HL-60/S4 treated with phorbol 12-myristate 13-acetate at 8.2 ng/mL for 4 days and 3 days (cell line): ENCODE measurements around the gene ANKRD9.
"Not testable (repeated sequence)": the region's sequence is repeated elsewhere in the genome, so short reads cannot be mapped to it uniquely, and the experiment has no call there.

ENCODE experiments used
- in situ Hi-C: fragments of 300-500 bp; cut with MboI; formaldehyde crosslinking; loops from 2 replicates; pipeline ENCODE4 v1.15.0; 2022; ENCODE audit warnings: low sequenced_read_pairs

The ANKRD9 gene, protein sequence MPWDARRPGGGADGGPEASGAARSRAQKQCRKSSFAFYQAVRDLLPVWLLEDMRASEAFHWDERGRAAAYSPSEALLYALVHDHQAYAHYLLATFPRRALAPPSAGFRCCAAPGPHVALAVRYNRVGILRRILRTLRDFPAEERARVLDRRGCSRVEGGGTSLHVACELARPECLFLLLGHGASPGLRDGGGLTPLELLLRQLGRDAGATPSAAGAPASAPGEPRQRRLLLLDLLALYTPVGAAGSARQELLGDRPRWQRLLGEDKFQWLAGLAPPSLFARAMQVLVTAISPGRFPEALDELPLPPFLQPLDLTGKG

DNA sequence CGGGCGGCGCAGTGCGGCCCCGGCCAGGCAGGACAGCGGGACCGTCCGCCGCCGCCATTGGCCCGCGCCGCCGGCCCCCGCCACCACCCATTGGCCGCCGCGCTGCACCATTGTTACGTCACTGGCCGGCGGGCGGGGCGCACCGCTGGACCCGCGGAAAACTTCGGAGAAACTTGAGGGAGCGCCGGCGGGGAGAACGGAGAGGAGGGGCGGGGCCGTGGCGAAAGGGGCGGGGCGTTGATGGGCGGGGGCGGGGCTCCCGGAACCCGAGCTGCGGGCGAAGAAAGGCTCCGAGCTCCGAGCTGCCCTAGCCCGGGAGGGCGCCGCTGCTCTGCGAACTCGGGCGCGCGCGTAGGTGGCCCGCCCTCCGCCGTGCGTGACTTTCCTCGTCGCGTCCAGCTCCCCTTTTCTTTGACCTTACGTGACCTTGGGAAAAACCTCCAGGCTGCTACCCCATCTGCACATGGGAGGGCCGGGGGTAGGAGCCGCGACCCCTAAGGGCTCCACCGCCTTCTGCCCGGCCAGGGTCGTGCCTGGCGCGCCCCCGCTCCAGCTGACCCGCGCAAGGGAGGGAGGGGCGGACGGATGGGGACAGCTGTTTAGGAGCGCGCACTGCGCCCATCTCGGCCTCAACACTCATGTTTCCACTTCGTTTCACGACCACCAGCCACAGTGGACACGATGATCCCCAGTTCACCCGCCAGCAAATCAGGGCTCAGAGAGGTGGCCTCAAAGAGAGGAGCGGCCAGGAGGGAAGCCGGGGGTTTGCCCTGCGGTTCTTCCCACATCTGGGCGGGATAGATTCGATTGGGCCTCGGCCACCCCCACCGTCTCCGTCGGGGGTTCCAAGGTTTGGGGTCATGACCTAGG, at the start of gene ANKRD9:
TSS of gene ANKRD9 (minus strand) at position 31 of the 870 bp plus-strand sequence. CDS start 1,887 bp downstream, outside the sequence.
- in situ Hi-C loops: no loop called here

GRCh38 chr14:102558556-102558955, 49.0 kb upstream of the ANKRD9 start:
- in situ Hi-C loops: no loop called here

DNA sequence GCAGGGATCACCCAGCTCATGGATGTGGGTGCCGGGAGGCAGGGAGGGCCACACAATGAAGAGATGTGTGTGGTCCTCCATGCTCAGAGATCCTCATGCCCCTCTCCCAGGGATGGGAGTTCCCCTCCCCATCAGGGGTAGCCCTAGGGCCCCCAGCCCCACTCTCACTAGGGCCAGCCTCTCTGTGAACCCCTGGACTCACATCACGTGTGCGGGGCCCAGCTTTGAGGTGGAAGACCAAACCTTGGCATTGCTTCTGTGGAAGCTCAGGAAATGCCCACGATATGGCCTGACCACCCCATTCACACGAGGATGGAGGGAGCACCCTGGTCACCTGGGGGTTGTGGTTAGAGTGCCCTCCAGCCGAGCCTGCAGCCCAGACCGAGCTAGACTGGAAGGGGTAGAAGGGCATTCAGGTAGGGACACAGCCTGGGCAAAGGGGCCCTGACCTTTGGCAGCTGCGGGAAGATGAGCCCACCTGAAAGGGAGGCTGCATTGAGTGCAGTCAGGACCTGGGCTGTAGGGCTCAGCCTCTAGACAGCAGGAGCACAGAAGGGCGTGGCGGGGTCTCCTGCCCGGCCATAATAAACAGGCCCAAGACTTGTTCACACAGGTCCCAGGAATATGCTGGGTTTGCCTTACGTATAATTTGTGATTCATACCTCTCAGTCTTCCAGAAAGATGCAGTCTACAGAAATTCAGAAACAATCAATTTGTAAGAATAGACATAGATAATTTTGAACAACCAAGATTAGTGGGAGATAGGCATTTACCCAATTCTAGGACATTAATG, 48.1 kb upstream of the ANKRD9 start:
- in situ Hi-C loops: no loop called here

DNA sequence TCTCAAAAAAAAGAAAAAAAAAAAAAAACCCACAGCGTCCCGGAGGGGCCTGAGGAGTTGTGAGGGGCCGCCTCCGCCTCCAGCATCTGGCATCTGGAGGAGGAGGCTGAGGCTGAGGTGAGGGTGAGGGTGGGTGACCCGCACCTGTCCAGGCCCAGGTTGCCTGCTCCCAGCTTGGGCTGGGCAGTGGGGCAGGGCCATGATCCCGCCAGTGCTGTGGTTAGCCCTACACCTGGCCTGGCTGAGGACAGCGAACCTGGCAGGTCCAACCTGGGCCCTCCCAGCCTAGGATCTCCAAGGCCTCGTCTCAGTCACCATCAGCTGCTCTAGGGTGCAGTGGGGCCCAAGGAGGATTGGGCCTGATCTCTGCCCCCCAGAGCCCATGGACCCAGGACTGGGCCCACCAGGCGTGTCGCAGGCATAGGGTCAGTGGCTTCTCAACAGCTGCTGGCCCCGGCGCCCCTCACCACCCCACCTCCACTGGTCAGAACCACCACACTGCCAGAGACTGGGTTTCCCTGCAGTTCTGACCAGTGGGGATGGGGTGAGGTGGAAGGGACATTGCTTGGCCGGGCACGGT, 46.6 kb upstream of the ANKRD9 start:
- in situ Hi-C loops: no loop called here

GRCh38 chr14:102554821-102555819, 45.5 kb upstream of the ANKRD9 start:
- in situ Hi-C loops: no loop called here

DNA sequence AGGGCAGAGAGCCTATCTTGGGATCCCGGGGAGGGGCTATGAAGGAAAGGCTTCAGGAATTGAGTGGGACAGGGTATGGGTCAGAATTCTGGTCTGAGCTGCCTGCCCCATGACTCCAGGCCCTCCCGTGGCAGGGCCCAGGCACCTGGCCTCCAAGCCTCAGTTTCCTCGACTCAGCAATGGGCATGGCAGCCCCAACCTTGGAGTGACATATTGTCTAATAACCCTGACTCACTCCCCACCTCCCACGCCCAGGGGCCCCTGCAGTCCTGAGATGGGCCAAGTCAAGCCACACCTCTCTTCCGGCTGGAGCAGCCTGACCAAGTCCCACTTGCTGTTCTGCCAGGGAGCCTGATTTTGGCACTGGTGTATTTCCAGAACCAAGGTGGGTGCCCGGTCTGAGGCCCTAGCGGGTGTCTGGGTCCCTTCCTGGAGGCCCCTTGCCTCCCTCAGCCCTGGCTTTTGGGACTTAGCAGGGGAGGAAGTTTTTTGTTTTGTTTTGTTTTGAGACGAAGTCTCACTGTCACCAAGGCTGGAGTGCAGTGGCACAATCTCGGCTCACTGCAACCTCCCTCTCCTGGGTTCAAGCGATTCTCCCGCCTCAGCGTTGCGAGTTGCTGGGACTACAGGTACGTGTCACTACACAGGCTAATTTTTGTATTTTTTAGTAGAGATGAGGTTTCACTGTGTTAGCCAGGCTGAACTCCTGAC, 42.6 kb upstream of the ANKRD9 start:
- in situ Hi-C loops: no loop called here

- in situ Hi-C loops: not testable (repeated sequence)
These were observed 41.4 kb upstream of the ANKRD9 start for GRCh38 chr14:102550927-102551401.

DNA sequence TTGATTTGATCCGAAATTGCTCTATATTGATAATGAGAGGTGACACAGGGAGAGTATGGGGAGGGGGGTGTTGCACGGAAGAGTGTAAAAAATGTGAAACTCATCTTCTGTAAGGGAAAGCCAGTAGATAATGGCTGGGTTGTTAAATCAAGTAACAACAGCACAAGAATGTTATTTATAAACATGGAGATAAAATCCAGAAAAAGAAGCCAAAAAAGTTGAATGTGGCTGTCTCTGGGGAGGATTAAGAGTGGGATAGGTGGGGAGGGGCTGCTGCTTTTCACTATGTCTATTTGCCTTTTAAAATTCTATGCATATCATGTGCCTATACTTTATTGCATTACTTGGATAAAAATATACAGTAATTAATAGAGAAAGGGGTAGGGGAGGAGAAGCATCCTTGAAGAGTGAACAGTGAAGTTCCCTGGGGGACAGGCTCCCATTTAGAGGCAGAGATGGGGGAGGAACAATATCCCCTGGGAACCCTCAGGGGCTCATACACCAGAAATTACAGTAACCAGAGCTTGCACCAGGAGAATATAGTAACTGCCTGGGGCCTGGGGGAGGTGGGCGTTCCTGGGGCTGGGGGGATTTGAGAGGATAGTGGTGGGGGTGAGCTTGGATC, 39.2 kb upstream of the ANKRD9 start:
- in situ Hi-C loops: no loop called here

GRCh38 chr14:102545461-102546265, 36.1 kb upstream of the ANKRD9 start:
- in situ Hi-C loops: no loop called here

GRCh38 chr14:102544747-102545460, 35.3 kb upstream of the ANKRD9 start:
- in situ Hi-C loops: no loop called here

DNA sequence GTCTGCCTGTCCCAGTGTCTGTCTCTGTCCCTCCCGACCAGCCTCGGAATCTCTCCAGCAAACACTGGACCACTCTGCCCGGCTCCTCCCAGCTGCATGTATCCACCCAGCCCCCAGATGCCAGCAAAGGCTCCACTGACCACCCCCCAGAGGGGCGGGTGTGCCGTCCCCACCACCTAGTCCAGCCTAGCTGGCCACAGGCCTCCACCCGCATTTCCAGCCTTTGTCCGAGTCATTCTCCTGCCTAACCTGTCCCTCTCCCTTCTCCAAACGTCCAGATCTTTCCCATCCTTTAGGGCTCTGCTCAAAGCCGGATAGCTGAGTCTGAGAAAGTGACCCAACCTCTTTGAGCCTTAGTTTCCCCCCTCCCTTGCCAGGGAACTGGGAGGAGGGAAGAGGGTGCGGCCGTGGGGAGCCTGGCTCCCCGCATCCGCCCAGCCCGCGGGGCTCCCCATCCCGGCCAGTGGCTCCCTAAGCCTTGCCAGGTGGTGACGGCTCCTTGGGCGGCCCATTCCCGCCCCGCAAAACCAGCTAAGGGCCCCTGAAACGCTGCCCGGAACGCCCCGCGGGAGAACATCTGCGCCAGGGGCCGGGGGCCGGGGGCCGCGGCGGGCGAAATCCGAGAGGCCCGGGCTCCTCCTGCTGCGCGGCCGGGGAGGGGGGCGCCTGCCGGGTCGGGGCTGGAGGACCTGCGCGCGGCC, 34.6 kb upstream of the ANKRD9 start:
- in situ Hi-C loops: no loop called here

GRCh38 chr14:102541771-102542170, 32.2 kb upstream of the ANKRD9 start:
- in situ Hi-C loops: no loop called here

GRCh38 chr14:102541029-102541491, 31.5 kb upstream of the ANKRD9 start:
- in situ Hi-C loops: not testable (repeated sequence)

GRCh38 chr14:102540315-102541028, 30.9 kb upstream of the ANKRD9 start:
- in situ Hi-C loops: no loop called here

DNA sequence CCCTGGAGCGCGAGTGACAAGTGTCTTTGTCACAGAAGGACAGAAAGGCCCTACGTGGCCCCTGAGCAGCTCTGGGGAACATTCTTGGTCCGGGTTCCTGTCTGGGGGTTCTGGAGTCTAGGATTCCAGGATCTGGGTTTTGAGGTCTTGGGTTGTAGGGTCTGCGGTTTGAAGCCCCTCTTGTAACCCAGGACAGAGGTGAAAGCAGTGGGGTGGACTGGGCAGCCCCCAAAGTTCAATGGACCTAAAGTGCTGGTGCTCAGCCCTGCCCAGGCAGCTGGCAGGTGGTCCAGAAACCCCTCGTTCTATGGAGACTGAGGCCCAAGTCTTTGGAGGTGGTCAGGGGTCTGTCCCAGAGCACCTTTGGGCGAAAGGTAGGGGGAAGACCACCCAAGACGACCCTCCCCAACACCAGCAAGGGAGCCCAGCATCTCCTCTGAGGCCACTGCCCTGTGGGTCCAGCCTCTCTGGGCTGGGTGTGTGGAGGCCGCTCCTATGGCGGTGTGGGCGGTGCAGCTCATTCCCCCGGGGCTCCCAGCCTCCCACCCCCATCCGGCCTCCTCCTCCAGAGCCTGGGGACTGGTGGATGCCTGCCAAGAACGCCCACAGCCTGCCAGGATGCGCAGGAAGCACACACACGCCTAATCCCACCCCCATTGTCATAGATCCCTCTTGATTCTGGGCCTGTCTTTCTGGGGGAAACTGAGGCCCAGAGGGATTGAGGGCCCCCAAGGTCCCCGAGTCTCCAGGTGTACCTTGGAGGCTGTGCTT, 30.2 kb upstream of the ANKRD9 start:
- in situ Hi-C loops: no loop called here
